GM12878 (cell line): ENCODE data around the gene IQCK. TPM values are rescaled to one million over a fixed set of nuclear protein-coding genes. Genes with fewer than 3 reads are reported as not detected.

Experiments used
- ATAC-seq: fragments of 200-7000 bp; cut with Tn5 transposase; 3 replicates; pipeline ENCODE4 v1.9.1; 2020; ENCODE audit warnings: mild to moderate bottlenecking, moderate library complexity
- BruUV-seq: library from RNA; stranded (reverse); fragments of 400-500 nt; replicated peaks from 2 replicates; lab custom pipeline; 2021; lab: Mats Ljungman, UMichigan
- CTCF ChIA-PET: fragments of 300-600 bp; sonication (Branson Sonifier 250); formaldehyde crosslinking; extraction: SDS; loops from one replicate; lab custom pipeline; 2021; ENCODE audit warnings: inconsistent platforms; lab: Yijun Ruan, JAX
- POLR2A ChIA-PET: fragments of 350-600 bp; formaldehyde crosslinking; extraction: SDS; loops from one replicate; lab custom pipeline; 2021; ENCODE audit warnings: inconsistent platforms; lab: Charles Lee
- RAD21 ChIA-PET: fragments of 300-600 bp; sonication (Branson Sonifier 250); formaldehyde crosslinking; loops from one replicate; lab custom pipeline; 2023; ENCODE audit warnings: antibody characterized with exemption; ENCODE audit not compliant: unreplicated experiment; lab: Charles Lee
- SMC1A ChIA-PET: fragments of 300-600 bp; sonication (Branson Sonifier 250); formaldehyde crosslinking; loops from one replicate; lab custom pipeline; 2023; ENCODE audit not compliant: unreplicated experiment, uncharacterized antibody; lab: Charles Lee
- DNase-seq: peaks from one replicate; pipeline ENCODE4 v3.0.0-alpha.2; 2011; ENCODE audit warnings: low read depth, low spot score
- FAIRE-seq: peaks from 3 replicates; lab custom pipeline; 2011; peaks lifted over from hg19 to GRCh38; lab: Jason Lieb, UNC
- H2AFZ ChIP-seq: 2 replicates; pipeline ENCODE4 v1.6.0; 2011; ENCODE audit warnings: low read depth, low read length, control low read depth; ENCODE audit not compliant: control insufficient read depth
- H3K27ac ChIP-seq: 2 replicates; pipeline ENCODE4 v1.5.1; 2011; ENCODE audit warnings: control low read depth; ENCODE audit not compliant: control insufficient read depth, insufficient read depth
- H3K27me3 ChIP-seq, 2 experiments: replicated peaks in 1 of 2; 2 replicates each; pipeline versions ENCODE4 v1.6.0 to v1.6.1; 2011; ENCODE audit warnings: low read length in 1 of 2; ENCODE audit not compliant: control insufficient read depth in 2 of 2, insufficient read depth in 2 of 2
- H3K36me3 ChIP-seq, 2 experiments: 2 replicates each; pipeline ENCODE4 v1.5.1; 2011; ENCODE audit warnings: low read length in 1 of 2; ENCODE audit not compliant: control insufficient read depth in 2 of 2, insufficient read depth in 2 of 2
- H3K4me1 ChIP-seq: 2 replicates; pipeline ENCODE4 v1.6.1; 2011; ENCODE audit warnings: mild to moderate bottlenecking, low read length, moderate library complexity, mixed read lengths; ENCODE audit not compliant: control insufficient read depth, insufficient read depth
- H3K4me2 ChIP-seq: 2 replicates; pipeline ENCODE4 v1.6.0; 2011; ENCODE audit warnings: control low read depth; ENCODE audit not compliant: control insufficient read depth, insufficient read depth
- H3K4me3 ChIP-seq: fragments of 200-600 bp; sonication (generic); 2 replicates; pipeline ENCODE4 v1.5.1; 2016
- H3K79me2 ChIP-seq: 2 replicates; pipeline ENCODE4 v1.6.0; 2011; ENCODE audit warnings: low read length; ENCODE audit not compliant: control insufficient read depth, insufficient read depth
- H3K9ac ChIP-seq: 2 replicates; pipeline ENCODE4 v1.8.0; 2011; ENCODE audit warnings: low read length, control low read depth, mixed read lengths; ENCODE audit not compliant: control insufficient read depth, insufficient read depth
- H3K9me3 ChIP-seq: replicated peaks from 3 replicates; pipeline ENCODE4 v1.5.1; 2011; ENCODE audit warnings: mild to moderate bottlenecking, low read length; ENCODE audit not compliant: control insufficient read depth, insufficient read depth
- H4K20me1 ChIP-seq: 2 replicates; pipeline ENCODE4 v1.6.0; 2011; ENCODE audit not compliant: control insufficient read depth, insufficient read depth
- CHD4 ChIP-seq: fragments of 200-600 bp; sonication (generic); IDR thresholded peaks from 2 replicates; pipeline ENCODE4 v1.6.1; 2016; ENCODE audit warnings: mild to moderate bottlenecking
- IRF4 ChIP-seq: IDR thresholded peaks from 2 replicates; pipeline ENCODE4 v1.6.1; 2011; ENCODE audit warnings: low read depth, low read length
- NFIC ChIP-seq: IDR thresholded peaks from 2 replicates; pipeline ENCODE4 v1.6.1; 2012; ENCODE audit warnings: low read depth, mild to moderate bottlenecking, inconsistent platforms, low read length, moderate library complexity
- NFYB ChIP-seq: IDR thresholded peaks from 2 replicates; pipeline ENCODE4 v1.6.1; 2011; ENCODE audit warnings: low read depth, mild to moderate bottlenecking, low read length, improper control_type of control experiment, moderate library complexity; ENCODE audit not compliant: insufficient read depth
- PAX5 ChIP-seq: IDR thresholded peaks from 2 replicates; pipeline ENCODE4 v1.6.1; 2011; ENCODE audit warnings: low read depth, low read length, borderline replicate concordance
- RELA ChIP-seq: fragments of 450-650 bp; IDR thresholded peaks from 2 replicates; pipeline ENCODE4 v1.8.0; 2014; ENCODE audit warnings: borderline replicate concordance; ENCODE audit not compliant: partially characterized antibody
- SREBF1 ChIP-seq: IDR thresholded peaks from 2 replicates; pipeline ENCODE4 v1.6.1; 2012; ENCODE audit warnings: mild to moderate bottlenecking, low read length
- SUPT20H ChIP-seq: IDR thresholded peaks from 2 replicates; pipeline ENCODE4 v1.6.1; 2011; ENCODE audit warnings: low read depth, mild to moderate bottlenecking, low read length, moderate library complexity, borderline replicate concordance; ENCODE audit not compliant: control insufficient read depth
- TCF12 ChIP-seq: IDR thresholded peaks from 2 replicates; pipeline ENCODE4 v1.6.1; 2011; ENCODE audit warnings: low read depth, mild to moderate bottlenecking, low read length
- YBX1 ChIP-seq: fragments of 450-650 bp; IDR thresholded peaks from 2 replicates; pipeline ENCODE4 v1.6.1; 2016; ENCODE audit warnings: antibody characterized with exemption
- ZSCAN29 ChIP-seq: fragments of 450-650 bp; IDR thresholded peaks from 2 replicates; pipeline ENCODE4 v1.6.1; 2017; ENCODE audit warnings: mild to moderate bottlenecking, moderate library complexity
- ZZZ3 ChIP-seq: IDR thresholded peaks from 2 replicates; pipeline ENCODE4 v1.6.1; 2011; ENCODE audit warnings: low read depth; ENCODE audit not compliant: control insufficient read depth, insufficient read length
- WGBS: methylation state at CpG from one replicate; pipeline ENCODE4 v1.1.6; 2016; ENCODE audit warnings: low lambda C conversion rate; ENCODE audit not compliant: insufficient replicate concordance, insufficient coverage; ENCODE audit errors: missing lambda C conversion rate; 5-methylcytosine and 5-hydroxymethylcytosine counted together
- in situ Hi-C: fragments of 300-500 bp; cut with MboI; formaldehyde crosslinking; loops from 9 replicates; pipeline ENCODE4 v1.14.3; 2018; ENCODE audit warnings: mixed read lengths
- intact Hi-C: fragments of 100-400 bp; cut with micrococcal nuclease; formaldehyde crosslinking; loops from one replicate; pipeline ENCODE4 v1.14.2; 2022; ENCODE audit not compliant: unreplicated experiment
- polyA plus RNA-seq, 11 experiments: library from polyadenylated mRNA; depleted of rRNA in 4 of 11; unstranded in 6 of 11; stranded (reverse) in 5 of 11; fragments of >200 nt; fragmentation: Nextera tagmentation in 4 of 11; fragmentation: Illumina TruSeq in 1 of 11; extraction: Ambion mirVana in 4 of 11; extraction: Trizol in 1 of 11; gene quantifications; 1 replicate in 1 of 11; 2 replicates in 10 of 11; pipeline versions ENCODE4 v1.2.1 to v1.2.3, GENCODE V29; 2011 to 2016; ENCODE audit warnings: inconsistent platforms in 2 of 11, missing spikeins in 2 of 11, low read depth in 1 of 11
- total RNA-seq, 4 experiments: library from RNA; depleted of rRNA in 3 of 4; stranded (reverse); fragments of >200 nt in 3 of 4; fragmentation: Illumina TruSeq in 1 of 4; extraction: Trizol in 1 of 4; gene quantifications; 2 replicates each; pipeline versions ENCODE4 v1.2.1 to v1.2.3, GENCODE V29; 2013 to 2021

IQCK gene
- total and polyA plus RNA-seq, 10 of the 15 experiments (the other 5 are each of a cell fraction or from before 2014, with no cell fraction given) = 1.0 to 4.2 (median 2.4) TPM

GRCh38 chr16:19703172-19703889, 14.7 kb upstream of the IQCK start:
- DNase-seq (no peak), FAIRE-seq (no peak), ATAC-seq (no peak)
- Histone ChIP-seq H3K36me3 (peaks cover 19% of the 10 kb centered on the region in 2 experiments; a peak in 3 of 4 replicates), H3K9me3 (no peaks in the 10 kb centered on the region), H4K20me1 (no peaks in the 10 kb centered on the region; the same call in 1 of the 2 replicates), H3K27me3 (no peaks in the 10 kb centered on the region), H3K79me2 (no peaks in the 10 kb centered on the region), H2AFZ (no peak overlapping the region), H3K4me3 (no peak overlapping the region)
- RAD21 ChIA-PET = no interaction called here
- CTCF ChIA-PET = interaction anchor here (0.7 kb wide), 1 partner anchor 586 kb away, joined by 3 read pairs; no protein-coding TSS in a partner anchor
- SMC1A ChIA-PET = no interaction called here
- in situ Hi-C loops = no loop called here
- no peak for TF ChIP-seq ZZZ3
- no peak for TF ChIP-seq TCF12
- no peak for TF ChIP-seq NFYB
- TF ChIP-seq NFIC = no peak
- TF ChIP-seq RELA = no peak
- TF ChIP-seq PAX5 = no peak
- TF ChIP-seq SUPT20H = no peak
- no peak for TF ChIP-seq IRF4
- TF ChIP-seq SREBF1 = no peak
- no peak for TF ChIP-seq ZSCAN29
- TF ChIP-seq YBX1 = no peak
- no peak for TF ChIP-seq CHD4
- TF ChIP-seq, all 136 proteins: peak for 0
- POLR2A ChIA-PET = no interaction called here
- BruUV-seq = no TSS peak
- no peak overlapping the region for H3K27ac ChIP-seq
- 0 out of 2 replicates have a peak, but pooled peaks cover 2% of the 10 kb centered on the region for H3K4me1 ChIP-seq
- whole genome bisulfite sequencing = 77% methylated on average over 6 of the region's 6 CpGs
- H3K9ac ChIP-seq = no peak overlapping the region
- no peak overlapping the region for H3K4me2 ChIP-seq
- intact Hi-C loops = no loop called here
